Breast epithelium (tissue), 3 donors: Measurements from ENCODE around the gene CCSER1.

Source experiments
- CTCF ChIP-seq, 3 donors: fragments of 450-650 bp; IDR thresholded peaks; one replicate each; pipeline ENCODE4 v1.5.1; 2016 to 2017; ENCODE audit warnings: antibody characterized with exemption in 3 of 3, mild to moderate bottlenecking in 3 of 3, moderate library complexity in 3 of 3
- POLR2A ChIP-seq: fragments of 450-650 bp; IDR thresholded peaks from one replicate; pipeline ENCODE4 v1.6.1; 2016; ENCODE audit warnings: antibody characterized with exemption, mild to moderate bottlenecking, moderate library complexity
- POLR2AphosphoS5 ChIP-seq, 3 donors: sonication (generic); formaldehyde crosslinking; IDR thresholded peaks; one replicate each; pipeline ENCODE4 v1.6.1; 2017; ENCODE audit warnings: antibody characterized with exemption in 3 of 3

GRCh38 chr4:91592125-91592524 lies 1464.9 kb downstream of the CCSER1 start:
- TF ChIP-seq CTCF (IDR thresholded peaks at IDR 0.05), result no peak
- TF ChIP-seq POLR2A, result no peak
- TF ChIP-seq POLR2AphosphoS5 (IDR thresholded peaks at IDR 0.05), result no peak
